GM18519 (cell line): Measurements from ENCODE around the gene SLC25A19.

Source experiments
- ATAC-seq: cut with Tn5 transposase; IDR thresholded peaks from one replicate; pipeline ENCODE4 v1.9.1; 2021; ENCODE audit warnings: mild to moderate bottlenecking, moderate library complexity; ENCODE audit not compliant: unreplicated experiment, low FRiP score

SLC25A19 gene

DNA sequence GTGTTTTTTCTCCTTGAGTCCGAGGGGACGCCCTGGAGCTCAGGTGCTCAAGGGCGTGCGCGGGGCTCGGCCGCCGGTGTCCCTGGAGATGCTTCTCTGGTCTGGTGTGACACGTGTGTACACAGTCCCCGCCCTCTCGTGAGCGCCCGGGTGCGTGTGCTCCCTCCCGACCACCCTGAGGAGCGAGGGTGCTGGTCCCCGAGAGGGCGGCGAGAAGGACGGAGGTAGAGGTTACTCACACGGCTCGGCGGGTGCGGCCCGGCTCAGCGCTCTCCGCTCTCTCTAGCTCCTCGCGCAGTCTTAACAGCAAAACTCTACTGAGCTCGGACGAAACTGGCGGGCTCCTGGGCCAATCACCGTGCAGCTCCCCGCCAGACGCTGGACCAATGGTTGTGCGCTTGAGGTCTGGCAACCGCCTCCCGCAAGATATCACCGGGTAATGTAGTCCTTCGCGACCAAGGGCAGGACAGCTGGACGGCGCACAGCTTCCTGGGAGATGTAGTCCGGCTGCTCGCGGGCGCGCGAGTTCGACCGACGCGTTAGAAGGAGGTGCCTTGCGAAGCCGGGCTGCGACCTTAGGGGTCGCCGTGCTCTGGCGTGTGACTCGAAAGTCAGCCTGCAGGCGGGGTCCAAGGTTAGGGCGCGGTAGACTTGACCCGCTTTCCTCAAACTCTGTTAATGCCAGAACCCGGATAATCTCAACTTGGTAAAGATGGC is at the start of gene SLC25A19:
SLC25A19 (minus strand) TSS at position 319 of the 717 bp plus-strand sequence. CDS start 2,669 bp downstream, outside the sequence.
- peak; percentile 85 for ATAC-seq

- no peak for ATAC-seq
Measured at GRCh38 chr17:75338335-75338734, 49.1 kb upstream of the SLC25A19 start.

DNA sequence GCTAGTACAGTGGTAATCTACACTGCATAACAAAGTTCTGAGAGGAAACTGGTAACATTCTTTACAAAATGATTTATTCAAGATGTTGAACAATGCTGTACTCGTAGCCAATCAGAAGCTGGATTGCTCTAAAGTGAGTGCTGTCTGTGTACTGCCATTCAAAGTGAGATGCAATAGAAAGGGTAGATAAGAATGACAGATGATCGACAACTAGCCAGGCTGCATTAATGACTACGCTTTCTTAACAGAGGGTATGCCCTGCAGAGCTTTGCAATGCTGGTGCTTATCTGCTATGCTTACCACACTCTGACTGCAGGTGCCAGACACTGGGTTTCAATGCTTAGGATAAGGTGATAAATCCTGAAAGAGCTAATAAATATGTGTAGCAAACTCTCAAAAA is 46.1 kb upstream of the SLC25A19 start:
- no peak for ATAC-seq

DNA sequence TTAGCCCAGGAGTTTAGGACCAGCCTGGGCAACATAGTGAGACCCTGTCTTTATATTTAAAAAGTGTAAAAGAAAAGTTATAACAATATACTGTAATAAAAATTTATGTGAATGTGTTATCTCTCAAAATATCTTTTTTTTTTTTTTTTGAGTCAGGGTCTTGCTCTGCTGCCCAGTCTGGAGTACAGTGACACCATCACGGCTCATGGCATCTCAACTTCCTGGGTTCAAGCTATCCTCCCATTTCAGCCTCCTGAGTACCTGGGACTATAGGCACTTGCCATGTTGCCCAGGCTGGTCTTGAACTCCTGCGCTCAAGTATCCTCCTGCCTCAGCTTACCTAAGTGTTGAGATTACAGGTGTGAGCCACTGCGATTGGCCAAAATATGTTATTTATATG is 45.5 kb upstream of the SLC25A19 start:
- no peak for ATAC-seq

DNA sequence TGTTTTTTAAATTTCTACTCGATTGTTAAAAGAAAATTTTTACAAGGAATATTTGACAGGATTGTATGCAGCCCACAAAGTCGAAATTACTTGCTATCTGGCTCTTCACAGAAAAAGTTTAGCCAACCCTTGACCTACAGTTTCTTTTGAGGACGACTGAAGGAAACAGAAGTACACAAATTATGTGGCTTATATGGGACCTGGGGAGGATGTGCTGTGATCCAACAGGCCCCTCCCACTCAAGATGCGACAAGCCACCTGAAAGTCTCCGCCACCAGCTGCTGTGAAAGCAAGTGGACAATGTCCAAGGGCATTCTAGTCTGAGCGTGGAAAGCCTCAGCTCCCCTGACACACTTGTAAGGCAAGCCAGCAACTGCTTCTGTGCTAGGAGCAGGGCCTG is 42.4 kb upstream of the SLC25A19 start:
- ATAC-seq: no peak

- ATAC-seq: no peak
Measured at GRCh38 chr17:75327757-75328156, 38.5 kb upstream of the SLC25A19 start.

GRCh38 chr17:75326226-75326848 is 37.1 kb upstream of the SLC25A19 start:
- ATAC-seq: no peak

DNA sequence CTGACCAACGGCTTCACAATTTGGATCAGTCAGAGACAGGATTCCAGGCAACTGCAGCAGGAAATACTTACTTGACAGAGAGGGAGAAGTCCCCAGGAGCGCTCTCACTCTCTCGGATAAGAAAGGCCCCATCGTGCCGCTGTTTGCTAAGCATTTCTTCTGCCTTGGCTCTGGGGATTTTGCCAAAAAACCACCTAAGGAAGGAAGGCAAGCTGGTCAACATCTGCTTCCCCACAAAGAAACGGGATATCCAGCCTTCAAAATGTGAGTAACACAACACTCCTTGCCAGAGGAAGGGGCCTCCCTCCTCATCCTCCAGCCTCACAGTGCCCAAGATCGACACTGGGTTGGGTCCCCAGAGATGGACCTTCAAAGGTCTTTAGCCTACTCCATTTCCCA is 36.6 kb upstream of the SLC25A19 start:
- ATAC-seq: no peak

DNA sequence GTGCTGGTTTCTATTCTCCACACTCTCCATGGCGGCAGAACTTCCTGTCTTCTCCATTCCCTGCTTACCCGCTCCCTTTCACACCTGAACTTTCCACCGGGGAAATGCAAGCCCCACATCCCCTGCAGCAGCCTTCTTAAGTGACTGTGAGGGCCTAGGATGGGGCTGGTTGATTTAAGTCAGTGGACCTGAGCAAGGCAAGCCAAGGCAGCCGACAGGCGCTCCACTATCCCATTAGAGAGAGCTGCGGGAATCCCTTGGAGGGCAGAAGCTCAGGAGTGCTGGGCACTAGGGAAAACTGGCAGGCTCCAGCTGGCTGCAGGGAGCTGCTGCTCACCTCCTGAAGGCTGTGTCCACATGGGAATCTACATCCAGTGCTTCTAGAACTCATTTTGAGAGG is 36.1 kb upstream of the SLC25A19 start:
- ATAC-seq: no peak

GRCh38 chr17:75321506-75321905 is 32.3 kb upstream of the SLC25A19 start:
- no peak for ATAC-seq

DNA sequence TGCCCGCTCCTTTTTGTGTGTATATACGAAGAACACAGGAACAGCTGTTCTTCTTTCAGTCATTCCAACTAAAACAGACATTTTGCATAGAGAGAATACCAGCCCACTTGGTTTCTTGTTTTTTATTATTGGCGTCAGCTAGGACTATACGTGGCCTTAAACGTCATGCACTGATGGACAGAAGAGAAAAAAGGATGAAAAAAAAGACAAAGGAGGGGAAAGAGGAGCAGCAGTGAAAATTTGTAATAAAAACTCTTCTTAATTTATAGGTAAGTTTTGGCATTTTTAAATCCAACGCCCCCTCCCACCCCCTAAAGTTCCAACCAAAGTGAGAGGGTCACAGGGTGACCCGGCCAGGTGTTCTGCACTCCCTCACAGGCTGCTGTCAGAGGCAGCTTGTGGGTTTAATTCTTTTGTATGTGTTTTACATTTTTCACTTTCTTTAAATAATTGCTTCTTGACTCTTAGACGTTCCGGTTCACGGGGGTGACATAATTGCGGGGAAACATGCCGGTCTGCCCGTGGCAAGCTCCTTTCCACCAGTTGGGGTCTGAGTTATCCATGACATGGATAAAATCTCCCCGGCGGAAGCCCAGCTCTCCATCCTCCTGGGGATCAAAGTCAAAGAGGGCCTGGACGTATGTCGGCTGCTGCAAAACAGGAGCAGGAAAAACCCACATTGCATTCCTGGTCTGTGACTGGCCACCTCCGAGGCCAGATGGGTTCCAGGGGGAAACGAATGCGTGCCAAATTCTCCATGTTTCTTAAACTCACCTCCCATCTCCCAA is 30.9 kb upstream of the SLC25A19 start:
- no peak for ATAC-seq

- no peak for ATAC-seq
Measured at GRCh38 chr17:75318615-75319222, 29.5 kb upstream of the SLC25A19 start.

DNA sequence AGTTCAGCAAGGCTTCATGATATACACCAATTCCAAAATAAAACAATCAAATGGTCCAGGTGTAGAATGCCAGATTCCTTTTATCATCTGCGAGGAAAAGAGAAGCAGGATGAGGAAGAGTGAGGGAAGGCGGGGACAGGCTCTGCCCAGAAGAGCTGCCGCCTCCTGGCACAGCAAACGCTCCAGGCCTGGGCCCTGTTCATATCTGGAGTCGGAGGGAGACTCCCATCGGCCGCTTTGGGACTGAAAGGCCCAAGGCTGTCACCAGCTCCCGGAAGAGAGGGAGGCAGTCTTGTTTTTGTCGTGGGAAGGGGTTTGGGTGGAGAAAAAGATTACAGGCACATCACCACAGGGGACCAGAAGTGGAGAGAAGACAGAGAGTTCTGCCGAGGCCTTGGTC is 29.0 kb upstream of the SLC25A19 start:
- ATAC-seq: no peak

DNA sequence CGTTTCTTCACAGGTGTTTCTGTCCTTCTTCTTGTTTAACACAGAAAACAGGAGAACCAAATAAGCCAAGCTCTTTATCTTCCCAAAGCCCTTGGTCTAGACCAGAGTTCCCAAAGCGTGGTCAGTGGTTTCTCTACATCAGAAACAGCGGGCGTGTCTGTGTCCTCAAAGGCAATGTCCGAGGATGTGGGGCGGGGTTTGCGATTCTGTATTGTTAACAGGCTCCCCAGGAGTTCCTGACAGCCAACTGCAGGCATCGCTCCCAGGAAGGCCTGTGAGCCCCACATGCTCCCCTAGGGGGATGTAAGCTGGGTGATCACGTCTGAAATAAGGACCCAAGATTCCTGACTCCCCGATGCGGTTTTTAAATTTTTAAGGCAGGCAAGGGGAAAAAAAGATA is 28.4 kb upstream of the SLC25A19 start:
- ATAC-seq: no peak

DNA sequence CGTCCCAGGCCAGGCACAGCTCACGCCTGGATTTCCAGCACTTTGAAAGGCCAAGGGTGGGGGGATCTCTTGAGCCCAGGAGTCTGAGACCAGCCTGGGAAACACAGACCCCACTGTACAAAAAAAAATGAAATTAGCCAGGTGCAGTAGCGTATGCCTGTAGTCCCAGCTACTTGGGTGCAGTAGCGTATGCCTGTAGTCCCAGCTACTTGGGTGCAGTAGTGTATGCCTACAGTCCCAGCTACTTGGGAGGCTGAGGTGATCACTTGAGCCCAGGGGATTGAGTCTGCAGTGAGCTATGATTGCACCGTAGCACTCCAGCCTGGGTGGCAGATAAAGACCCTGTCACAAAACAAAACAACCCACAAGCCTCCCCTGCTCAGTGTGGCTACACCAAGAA is 27.0 kb upstream of the SLC25A19 start:
- ATAC-seq: no peak

DNA sequence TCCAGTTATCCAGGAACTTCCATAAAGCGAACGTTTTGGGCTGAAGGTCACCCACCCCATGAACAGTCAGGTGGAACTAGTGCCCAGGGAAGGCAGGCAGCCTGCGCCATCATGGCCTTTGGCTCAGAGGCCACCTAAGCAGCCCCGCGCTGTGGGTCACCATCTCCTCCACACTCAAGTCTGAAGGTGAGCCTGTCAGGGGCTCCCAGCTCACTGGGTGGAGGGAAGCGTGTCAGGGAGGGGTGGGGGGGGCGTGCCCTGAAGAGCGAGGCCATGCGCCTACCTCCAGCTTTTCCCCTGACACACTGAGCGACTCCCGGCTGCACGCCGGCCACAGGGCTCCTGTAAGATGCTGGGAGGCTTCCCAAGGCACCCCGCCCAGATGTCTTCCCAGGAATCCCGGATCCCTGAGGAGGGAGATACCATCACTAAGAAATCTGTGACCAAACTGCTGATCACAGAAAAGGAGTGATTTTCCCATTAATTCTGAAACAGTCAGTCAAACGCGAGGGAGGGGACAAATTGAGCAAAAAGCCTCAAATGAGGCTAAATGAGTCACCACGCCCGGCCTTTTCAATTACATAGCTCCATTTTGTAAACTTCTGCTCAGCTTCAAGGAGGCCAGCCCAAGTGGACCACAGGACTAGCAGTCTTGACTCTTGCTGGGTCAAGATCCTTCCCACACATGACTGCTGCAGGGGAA is 26.5 kb upstream of the SLC25A19 start:
- ATAC-seq: no peak

GRCh38 chr17:75313941-75314551 is 24.8 kb upstream of the SLC25A19 start:
- ATAC-seq: no peak

DNA sequence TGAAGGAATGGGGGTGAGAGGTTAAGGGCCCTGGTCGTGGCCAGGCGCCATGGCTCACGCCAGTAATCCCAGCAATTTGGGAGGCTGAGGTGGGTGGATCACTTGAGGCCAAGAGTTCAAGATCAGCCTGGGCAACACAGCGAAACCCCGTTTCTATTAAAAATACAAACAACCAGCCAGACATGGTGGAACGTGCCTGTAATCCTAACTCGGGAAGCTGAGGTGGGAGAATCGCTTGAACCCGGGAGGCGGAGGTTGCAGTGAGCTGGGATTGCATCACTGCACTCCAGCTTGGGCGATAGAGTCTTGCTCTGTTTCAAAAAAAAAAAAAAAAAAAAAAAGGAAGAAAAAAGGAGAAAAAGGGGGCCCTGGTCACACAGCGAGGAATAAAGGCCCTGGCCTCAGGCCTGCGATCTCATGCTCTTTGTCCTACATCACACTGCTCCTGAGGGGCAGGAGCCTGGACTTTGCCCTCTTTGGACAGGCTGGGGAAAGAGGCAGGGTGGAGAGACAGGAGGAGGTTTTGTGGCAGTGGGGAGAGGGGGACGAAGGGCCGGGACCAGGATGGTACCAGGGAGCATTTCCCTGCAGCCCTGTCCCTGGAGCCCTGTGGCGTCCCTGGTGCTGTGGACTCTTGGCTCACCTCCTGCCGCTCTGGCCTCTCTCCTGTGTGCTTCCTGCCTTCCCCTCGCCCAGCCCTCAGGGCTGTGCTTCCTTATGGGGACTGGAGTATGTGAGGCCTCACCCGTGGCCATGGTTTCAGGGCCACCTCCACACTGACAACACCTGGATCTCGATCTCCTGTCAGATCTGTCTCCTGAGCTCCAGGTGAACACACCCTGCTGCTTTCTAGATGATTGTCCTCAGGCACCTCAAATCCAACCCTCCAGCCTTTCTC is 19.7 kb upstream of the SLC25A19 start:
- ATAC-seq: no peak
